ENCODE data around the gene CDC27.
"Not testable (repeated sequence)": the region's sequence is repeated elsewhere in the genome, so short reads cannot be mapped to it uniquely, and the experiment has no call there.

CDC27 gene

DNA sequence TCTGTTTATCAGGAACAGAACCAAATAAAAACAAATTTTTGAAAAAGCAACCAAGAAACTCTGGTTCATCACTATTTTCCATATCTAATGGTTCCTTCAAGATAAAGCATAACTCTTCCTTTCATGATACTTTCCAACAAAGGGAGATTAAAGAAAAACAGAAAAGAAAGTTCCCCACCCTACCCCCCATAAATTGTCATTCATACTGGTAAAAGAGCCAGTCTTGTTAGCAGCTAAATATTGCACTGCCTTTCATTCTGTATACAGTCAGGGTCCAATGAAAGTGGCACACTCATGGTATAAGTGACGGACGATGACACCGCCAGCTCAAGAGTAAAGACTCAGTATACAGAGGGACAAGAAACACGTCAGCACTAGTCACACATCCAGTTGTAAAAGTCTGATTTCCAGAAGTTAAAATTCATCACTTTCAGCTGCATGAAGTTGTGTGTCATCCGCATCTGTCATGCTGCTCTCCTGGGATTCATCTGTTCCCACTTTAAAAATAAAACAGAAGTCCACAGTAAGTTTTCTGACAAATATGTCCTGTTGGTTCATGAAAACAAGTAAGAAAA, 68.5 kb downstream of the CDC27 start:
- no peak overlapping the region for H3K4me2 ChIP-seq (ENCODE audit: low read length)
- peaks cover 31% of the 10 kb centered on the region for H3K36me3 ChIP-seq (replicated peaks; ENCODE audit: low read depth, low read length)

DNA sequence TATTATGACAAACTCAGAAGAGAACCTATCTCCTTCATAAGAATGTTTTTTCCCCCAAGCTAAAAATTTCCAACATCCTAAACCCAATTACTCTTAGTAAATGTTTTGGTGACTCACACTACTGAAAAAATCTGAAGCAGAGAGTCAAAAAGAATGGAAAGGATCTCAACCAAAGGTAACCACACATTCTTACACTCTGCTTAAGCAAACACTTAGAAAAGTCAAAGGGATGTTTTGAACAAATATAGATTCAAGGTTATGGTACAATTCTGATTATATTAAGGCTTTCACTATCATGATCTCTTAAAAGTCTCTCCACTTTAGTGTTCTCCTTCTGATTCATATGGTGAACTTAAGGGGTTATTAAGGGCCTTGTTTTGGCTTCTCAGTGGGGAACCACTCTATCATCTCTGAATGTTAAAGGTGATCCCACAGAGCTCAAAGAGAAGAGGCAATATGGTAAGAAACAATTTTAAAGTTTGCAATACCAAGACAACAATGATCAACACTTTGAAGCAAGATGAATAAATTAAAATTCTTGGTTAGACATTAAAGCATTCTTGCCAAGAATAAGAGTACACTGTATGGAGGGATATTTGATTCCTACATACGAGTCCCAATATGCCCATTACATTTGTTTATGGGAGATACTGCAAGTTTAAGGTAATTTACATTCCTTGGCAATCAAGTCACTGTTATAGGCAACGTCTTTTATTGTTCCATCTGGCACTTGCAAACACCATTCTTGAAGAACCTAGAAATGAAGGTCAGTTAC, 69.2 kb downstream of the CDC27 start:
- H3K79me2 ChIP-seq (ENCODE audit: low read length), result no peaks in the 10 kb centered on the region
- no peaks in the 10 kb centered on the region for H3K9me3 ChIP-seq (ENCODE audit: insufficient read depth, low read length)
- no peak overlapping the region for H3K27ac ChIP-seq (ENCODE audit: low read length)
- H4K20me1 ChIP-seq (ENCODE audit: insufficient read depth, low read length), result no peaks in the 10 kb centered on the region
- peaks cover 31% of the 10 kb centered on the region for H3K36me3 ChIP-seq (replicated peaks; ENCODE audit: low read depth, low read length)
- no peaks in the 10 kb centered on the region for H3K4me1 ChIP-seq (ENCODE audit: low read length)
- no peak overlapping the region for H3K9ac ChIP-seq (ENCODE audit: low read length)
- no peak overlapping the region for H3K4me2 ChIP-seq (ENCODE audit: low read length)
- H2AFZ ChIP-seq (ENCODE audit: low read depth, low read length), result no peak overlapping the region
- no peak overlapping the region for H3K4me3 ChIP-seq (ENCODE audit: low read length)
- TF ChIP-seq EZH2phosphoT487 (IDR thresholded peaks at IDR 0.05; ENCODE audit: low read depth), result no peak
- TF ChIP-seq, protein P1, sequence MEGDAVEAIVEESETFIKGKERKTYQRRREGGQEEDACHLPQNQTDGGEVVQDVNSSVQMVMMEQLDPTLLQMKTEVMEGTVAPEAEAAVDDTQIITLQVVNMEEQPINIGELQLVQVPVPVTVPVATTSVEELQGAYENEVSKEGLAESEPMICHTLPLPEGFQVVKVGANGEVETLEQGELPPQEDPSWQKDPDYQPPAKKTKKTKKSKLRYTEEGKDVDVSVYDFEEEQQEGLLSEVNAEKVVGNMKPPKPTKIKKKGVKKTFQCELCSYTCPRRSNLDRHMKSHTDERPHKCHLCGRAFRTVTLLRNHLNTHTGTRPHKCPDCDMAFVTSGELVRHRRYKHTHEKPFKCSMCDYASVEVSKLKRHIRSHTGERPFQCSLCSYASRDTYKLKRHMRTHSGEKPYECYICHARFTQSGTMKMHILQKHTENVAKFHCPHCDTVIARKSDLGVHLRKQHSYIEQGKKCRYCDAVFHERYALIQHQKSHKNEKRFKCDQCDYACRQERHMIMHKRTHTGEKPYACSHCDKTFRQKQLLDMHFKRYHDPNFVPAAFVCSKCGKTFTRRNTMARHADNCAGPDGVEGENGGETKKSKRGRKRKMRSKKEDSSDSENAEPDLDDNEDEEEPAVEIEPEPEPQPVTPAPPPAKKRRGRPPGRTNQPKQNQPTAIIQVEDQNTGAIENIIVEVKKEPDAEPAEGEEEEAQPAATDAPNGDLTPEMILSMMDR (IDR thresholded peaks at IDR 0.05; ENCODE audit: low read depth, low read length), result no peak
- no peaks in the 10 kb centered on the region for H3K27me3 ChIP-seq (ENCODE audit: low read depth, low read length)

More for the DNA sequence above, 68.5 kb downstream of the CDC27 start:
- no peaks in the 10 kb centered on the region for H3K27me3 ChIP-seq (ENCODE audit: low read depth, low read length)
- H3K9me3 ChIP-seq (ENCODE audit: insufficient read depth, low read length), result no peaks in the 10 kb centered on the region
- H3K4me3 ChIP-seq (ENCODE audit: low read length), result no peak overlapping the region
- H4K20me1 ChIP-seq (ENCODE audit: insufficient read depth, low read length), result no peaks in the 10 kb centered on the region
- no peak overlapping the region for H2AFZ ChIP-seq (ENCODE audit: low read depth, low read length)
- no peaks in the 10 kb centered on the region for H3K4me1 ChIP-seq (ENCODE audit: low read length)
- H3K79me2 ChIP-seq (ENCODE audit: low read length), result no peaks in the 10 kb centered on the region
- no peak overlapping the region for H3K27ac ChIP-seq (ENCODE audit: low read length)
- TF ChIP-seq, protein P1 (IDR thresholded peaks at IDR 0.05; ENCODE audit: low read depth, low read length), result no peak
- no peak for TF ChIP-seq EZH2phosphoT487 (IDR thresholded peaks at IDR 0.05; ENCODE audit: low read depth)
- no peak overlapping the region for H3K9ac ChIP-seq (ENCODE audit: low read length)

DNA sequence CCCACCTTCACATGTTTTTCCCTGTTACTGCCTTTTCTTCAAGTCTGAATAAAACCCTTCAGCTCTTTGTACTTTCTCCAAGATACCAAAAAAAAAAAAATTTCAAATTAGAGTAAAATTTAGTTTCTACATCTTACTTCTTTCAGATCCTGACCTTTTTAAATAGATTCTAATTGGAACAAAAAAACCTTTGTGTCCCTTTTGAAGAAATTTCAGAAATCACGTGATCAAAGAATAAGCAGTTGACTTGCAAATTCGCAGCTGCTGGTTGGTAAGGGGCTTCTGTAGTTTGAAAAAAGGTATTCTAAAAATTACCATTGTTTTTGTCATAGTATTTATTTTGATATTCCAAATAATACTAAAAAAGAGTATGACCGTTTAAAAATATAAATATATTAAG, 71.7 kb downstream of the CDC27 start:
- Histone ChIP-seq H3K4me3 (ENCODE audit: low read length) (no peak overlapping the region), H3K36me3 (replicated peaks; ENCODE audit: low read depth, low read length) (peaks cover 28% of the 10 kb centered on the region), H3K27ac (ENCODE audit: low read length) (no peak overlapping the region), H3K9me3 (ENCODE audit: insufficient read depth, low read length) (no peaks in the 10 kb centered on the region), H3K4me2 (ENCODE audit: low read length) (no peak overlapping the region), H3K9ac (ENCODE audit: low read length) (no peak overlapping the region), H3K27me3 (ENCODE audit: low read depth, low read length) (no peaks in the 10 kb centered on the region), H4K20me1 (ENCODE audit: insufficient read depth, low read length) (no peaks in the 10 kb centered on the region), H3K4me1 (ENCODE audit: low read length) (no peaks in the 10 kb centered on the region), H3K79me2 (ENCODE audit: low read length) (no peaks in the 10 kb centered on the region), H2AFZ (ENCODE audit: low read depth, low read length) (no peak overlapping the region)
- no peak for TF ChIP-seq EZH2phosphoT487 (IDR thresholded peaks at IDR 0.05; ENCODE audit: low read depth)
- TF ChIP-seq, protein P1 (IDR thresholded peaks at IDR 0.05; ENCODE audit: low read depth, low read length), result no peak

DNA sequence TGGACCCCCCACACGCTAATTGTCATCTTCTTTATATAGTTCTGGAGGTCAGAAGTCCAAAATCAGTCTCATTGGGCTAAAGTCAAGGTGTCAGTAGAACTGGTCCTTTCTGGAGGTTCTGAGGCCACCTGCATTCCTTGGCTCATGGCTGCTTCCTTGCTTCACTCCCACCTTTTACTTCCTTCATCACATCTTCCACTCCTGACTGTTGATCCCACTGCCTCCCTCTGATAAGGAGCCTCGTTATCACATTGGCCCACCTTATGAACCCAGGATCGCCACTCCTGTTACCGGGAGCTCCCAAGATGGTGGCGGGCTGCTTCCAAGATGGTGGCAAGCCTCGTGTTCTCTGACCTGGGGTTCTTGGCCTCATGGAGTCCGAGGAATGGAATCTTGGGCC, 83.0 kb downstream of the CDC27 start:
- Histone ChIP-seq H4K20me1 (ENCODE audit: insufficient read depth, low read length) (no peaks in the 10 kb centered on the region), H3K27me3 (ENCODE audit: low read depth, low read length) (no peaks in the 10 kb centered on the region), H2AFZ (ENCODE audit: low read depth, low read length) (no peak overlapping the region), H3K27ac (ENCODE audit: low read length) (no peak overlapping the region), H3K9me3 (ENCODE audit: insufficient read depth, low read length) (no peaks in the 10 kb centered on the region), H3K4me2 (ENCODE audit: low read length) (no peak overlapping the region), H3K4me1 (ENCODE audit: low read length) (no peaks in the 10 kb centered on the region), H3K4me3 (ENCODE audit: low read length) (no peak overlapping the region), H3K9ac (ENCODE audit: low read length) (no peak overlapping the region), H3K36me3 (replicated peaks; ENCODE audit: low read depth, low read length) (no peaks in the 10 kb centered on the region), H3K79me2 (ENCODE audit: low read length) (no peaks in the 10 kb centered on the region)
- TF ChIP-seq EZH2phosphoT487 (IDR thresholded peaks at IDR 0.05; ENCODE audit: low read depth), result no peak
- TF ChIP-seq, protein P1 (IDR thresholded peaks at IDR 0.05; ENCODE audit: low read depth, low read length), result no peak

DNA sequence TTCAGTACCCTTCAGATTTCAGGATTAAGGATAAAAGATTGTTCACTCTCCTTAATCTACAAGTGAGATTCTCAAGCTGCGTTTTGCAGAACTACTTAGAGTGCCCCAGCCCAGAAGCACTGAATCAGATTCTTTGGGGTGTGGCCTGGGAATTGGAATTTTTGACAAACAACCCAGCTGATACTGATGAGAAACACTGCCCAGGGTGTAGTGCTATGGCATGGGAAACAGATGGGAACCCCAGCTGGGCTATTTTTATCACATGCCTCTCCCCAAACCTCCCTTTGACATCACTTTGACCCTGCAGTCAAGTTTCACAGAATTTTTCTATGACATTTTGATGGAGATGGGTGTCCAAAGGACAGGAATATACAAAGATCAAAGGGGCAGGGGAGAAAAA, 83.8 kb downstream of the CDC27 start:
- not testable (repeated sequence) for H3K4me1 ChIP-seq (ENCODE audit: low read length); H3K79me2 ChIP-seq (ENCODE audit: low read length); H3K4me2 ChIP-seq (ENCODE audit: low read length); H3K27me3 ChIP-seq (ENCODE audit: low read depth, low read length); H3K27ac ChIP-seq (ENCODE audit: low read length); H4K20me1 ChIP-seq (ENCODE audit: insufficient read depth, low read length); H2AFZ ChIP-seq (ENCODE audit: low read depth, low read length); H3K9me3 ChIP-seq (ENCODE audit: insufficient read depth, low read length); H3K4me3 ChIP-seq (ENCODE audit: low read length); H3K9ac ChIP-seq (ENCODE audit: low read length); H3K36me3 ChIP-seq (replicated peaks; ENCODE audit: low read depth, low read length)

Data from OCI-LY3 (cell line).